T-helper 1 cell (primary cell): ENCODE measurements around the gene C20orf141.
"Not testable (repeated sequence)": the region's sequence is repeated elsewhere in the genome, so short reads cannot be mapped to it uniquely, and the experiment has no call there.

Source experiments
- DNase-seq, 5 donors: peaks; one replicate each; pipeline ENCODE4 v3.0.0-alpha.2; 2012 to 2020

C20orf141 gene

DNA sequence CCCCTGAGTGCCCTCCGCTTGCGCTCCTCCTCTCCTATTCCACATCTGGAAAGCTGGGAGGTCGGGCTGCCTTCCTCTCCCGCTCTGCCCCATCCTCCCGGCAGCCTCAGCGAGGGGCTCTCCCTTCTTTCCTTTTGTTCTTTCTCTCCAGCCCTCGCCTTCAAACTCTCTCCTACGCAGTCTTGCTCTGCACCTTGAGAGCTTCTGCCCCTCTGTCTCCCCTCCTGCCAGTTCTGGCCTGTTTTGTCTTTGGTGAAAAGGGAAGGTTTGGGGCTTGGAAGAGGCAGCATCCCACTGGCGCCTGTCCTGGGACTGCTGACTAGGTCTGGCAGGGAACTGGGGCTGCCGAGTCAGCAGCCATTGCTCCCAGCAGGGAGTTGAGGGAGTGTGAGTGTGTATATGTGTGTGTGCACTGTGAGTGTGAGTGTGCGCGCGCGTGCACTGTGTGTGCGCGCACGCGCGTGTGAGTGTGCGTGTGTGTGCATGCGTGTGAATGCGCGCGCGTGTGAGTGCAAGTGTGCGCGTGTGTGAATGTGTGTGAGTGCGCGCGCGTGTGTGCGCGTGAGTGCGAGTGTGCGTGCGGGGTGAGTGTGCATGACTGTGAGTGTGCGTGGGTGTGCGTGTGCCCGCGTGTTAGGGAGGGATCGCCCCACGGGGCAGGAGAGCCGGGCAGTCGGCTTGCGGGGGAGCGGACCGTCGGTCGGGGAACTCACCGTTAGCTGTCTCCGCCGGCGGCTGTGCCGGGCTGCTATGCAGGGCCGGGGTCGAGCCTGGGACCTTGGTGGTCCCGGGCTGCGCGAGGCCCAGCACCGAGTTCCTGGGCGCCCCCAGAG lies 14.9 kb upstream of the C20orf141 start:
- DNase-seq: no peak

DNA sequence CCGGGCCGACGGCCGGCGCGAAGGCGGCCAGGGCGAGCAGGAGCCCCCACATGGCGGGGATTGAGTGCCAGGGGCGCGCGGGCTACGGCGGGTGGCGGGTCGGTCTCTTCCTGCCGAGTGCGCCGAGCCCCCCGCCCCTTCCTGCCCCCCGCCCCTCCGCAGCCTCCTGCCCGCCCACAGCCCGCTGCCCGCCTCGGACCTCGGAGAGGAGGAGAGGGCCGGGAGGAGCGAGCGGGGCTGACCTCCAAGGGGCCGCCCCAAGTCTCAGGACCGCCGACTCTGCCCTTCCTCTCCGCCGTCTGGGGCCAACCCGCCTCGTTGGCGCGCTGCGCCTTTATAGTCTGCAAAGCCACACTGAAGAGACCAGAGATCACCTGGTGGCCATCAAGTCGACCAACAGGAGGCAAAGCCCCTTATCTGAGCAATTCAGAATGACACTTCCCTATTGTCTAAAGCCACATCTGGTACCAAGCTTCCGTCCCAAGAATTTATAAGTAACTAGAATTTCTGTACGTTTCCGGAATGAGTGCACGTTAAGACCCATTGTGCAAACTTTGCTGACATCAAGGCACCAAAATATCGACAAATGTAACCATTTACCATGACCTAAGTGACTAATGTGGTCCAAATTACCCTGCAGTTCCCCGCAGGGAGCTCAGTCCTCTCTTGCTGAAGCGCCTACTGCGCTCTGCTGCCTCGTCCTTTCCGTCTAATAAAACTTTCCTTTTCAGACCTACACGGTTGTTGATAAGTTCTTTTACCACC lies 14.1 kb upstream of the C20orf141 start, which contains the start of gene CPXM1:
Gene CPXM1, minus strand, starts transcription at position 107 of the 765 bp plus-strand sequence. Its CDS starts 55 bp downstream, at position 52.
- DNase-seq: no peak

DNA sequence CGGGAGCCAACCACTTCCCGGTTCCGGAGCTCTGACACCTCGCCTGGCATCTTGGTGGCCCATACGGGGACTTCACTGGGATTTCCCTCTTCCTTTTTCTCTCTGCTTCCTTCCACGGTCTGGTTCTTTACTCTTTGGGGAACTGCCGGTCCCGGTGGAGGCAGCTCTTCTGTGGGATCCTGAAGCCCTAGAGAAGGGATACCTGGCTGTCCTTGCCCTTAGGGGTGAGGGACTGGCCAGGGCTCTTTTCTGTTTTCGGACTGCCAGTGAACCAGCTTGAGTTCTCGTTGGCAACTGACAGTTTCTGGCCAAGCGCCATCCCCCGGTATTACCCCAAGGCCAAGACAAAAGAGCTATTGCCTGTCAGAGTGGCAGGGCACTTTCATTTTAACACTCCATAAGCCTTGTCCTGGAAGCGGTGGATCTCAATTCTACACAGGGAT lies 13.5 kb upstream of the C20orf141 start:
- DNase-seq: no peak

DNA sequence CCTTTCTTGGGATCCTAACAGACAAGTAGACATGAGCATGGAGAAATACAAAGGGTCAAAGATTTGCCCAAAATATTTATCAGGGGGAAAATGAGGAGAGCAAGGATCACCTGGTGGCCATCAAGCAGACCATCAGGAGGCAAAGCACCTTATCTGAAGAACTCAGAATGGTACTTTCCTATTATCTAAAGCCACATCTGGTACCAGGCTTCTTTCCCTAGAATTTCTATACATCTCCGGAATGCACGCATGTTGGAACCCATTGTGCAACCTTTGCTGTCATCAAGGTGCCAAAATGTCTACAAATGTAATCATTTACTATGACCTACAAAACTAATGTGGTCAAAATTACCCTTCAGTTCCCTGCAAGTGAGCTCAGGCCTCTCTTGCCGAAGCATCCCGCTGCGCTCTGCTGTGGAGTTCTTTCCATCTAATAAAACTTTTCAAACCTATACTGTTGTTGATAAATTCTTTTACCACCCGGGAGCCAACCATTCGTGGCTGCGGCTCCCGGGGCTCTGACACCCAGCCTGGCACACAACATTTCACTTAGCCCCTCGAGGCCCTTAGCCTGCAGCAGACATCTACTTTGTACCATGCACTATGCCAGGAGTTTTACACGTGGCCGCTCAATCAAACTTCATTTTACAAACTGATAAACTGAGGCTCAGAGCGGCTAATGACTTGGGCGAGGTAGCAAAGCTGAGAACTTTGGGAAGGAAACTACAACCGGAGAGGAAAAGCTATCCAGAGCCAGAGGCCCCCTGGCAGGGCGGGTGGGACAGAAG lies 10.6 kb upstream of the C20orf141 start:
- DNase-seq: no peak

DNA sequence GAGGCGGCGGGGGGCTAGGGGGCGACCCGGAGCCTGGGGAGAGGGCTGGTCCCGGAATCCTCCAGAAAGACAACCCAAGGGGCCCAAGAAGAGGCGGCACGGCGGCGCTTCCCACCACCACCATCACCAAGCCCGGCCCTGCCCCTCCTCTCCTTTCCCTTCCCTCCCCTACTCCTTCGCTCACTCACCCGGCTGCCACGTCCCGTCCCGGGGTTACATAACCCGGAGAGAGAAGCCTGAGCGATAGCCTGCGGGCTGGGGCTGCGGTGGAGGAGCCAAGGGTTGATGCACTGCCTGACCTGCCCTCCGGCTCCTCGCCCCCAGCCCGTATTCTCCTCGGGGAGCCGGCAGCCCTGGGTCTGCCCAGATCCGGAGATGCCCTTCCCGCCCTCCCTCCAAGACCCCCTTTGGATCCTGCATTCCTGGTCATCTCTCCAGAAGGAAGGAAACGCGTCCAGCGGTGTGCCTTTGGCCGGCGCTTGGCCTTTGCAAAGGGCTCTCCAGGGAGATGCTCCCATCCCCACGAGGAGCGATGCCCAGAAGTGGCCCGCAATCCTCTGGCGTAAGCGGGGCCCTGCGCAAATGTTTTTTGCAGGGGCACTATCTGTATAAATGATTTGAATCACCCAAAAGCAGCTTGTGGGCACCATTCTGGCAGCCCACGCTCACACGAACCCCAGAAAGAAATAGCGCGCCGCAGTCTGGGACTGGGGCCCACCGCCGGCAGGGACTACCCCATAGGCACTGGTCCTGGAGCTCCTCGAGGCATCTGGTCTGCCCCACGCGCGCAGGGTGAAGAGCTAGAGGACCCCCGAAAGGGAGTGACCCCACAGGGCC lies 9.7 kb upstream of the C20orf141 start:
- no peak for DNase-seq

DNA sequence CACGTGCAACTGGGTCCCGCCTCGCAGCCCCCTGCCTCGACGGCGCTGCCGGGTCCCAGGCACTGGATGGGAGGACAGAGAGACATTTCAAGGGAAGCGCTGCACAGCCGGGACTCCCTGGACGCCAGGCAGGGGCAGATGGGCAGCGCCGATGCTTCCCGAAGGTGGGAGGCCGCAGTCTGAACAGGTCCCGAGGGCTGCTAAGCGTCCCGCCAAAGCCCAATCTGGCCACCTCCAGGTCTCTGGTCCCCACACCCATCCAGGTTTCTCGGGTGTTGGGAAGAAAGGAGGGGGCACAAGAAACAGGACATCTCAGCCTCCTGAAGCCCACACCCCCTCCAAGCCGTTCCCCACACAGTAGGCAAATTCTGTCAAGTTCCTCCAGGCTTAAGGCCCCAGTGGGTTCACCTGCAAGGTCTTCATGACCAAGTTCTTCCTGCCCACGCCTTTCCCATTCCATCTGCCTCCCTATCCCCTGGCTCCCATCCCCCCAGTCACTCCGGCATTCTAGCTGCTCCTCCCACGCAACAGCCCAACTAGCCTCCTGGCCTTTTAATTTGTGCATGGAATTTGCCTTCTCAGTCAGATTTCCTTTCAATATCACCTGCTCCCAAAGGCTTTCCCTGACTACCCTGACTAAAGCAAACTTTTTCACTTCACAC lies 9.0 kb upstream of the C20orf141 start:
- DNase-seq: no peak

DNA sequence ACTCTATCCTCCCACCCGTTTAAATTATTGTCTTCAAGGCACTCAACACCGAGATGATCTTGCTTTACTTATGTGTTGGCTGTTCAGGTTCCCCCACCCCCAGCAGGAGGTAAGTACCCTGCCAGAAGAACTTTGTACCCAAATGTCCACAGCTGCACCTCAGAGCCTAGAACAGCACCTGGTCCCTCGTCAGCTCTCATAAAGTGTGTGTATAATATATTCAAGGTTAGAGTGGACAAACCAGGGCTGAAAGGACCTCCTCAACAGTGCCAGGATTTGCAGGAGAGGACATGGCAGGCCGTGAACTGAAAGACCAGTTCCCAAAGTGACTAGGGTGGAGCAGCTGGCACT lies 8.5 kb upstream of the C20orf141 start:
- no peak for DNase-seq

DNA sequence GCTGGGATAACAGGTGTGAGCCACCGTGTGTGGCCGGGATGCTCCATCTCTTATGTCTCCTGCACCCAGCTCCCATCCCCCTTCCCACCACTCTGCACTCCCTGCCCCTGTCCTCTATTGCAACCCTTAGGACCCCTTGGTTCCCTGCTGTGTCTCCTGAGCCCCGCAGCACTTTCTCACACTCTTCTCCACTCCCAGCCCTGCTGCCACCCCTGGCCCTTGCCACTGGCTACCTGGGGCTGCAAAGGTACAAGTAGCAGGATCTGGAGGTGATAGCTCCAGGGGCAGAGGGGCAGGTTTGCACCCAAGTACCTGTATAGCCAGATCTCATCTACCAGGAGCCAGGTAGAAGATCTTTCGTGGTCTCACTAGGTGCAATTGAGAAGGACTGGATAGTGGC lies 7.8 kb upstream of the C20orf141 start:
- DNase-seq: no peak

DNA sequence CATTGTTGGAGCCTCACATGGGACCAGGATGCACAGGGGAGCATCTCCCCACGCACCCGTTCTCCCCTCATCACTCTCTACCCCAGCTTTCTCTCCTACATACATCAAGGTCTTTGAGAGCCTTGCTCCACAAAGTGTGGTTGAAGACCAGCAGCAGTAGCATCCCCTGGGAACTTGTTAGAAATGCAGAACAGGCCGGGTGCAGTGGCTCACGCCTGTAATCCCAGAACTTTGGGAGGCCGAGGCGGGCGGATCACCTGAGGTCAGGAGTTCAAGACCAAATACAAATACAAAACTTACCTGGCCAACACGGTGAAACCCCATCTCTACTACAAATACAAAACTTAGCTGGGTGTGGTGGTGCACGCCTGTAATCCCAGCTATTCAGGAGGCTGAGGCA lies 6.9 kb upstream of the C20orf141 start:
- DNase-seq: not testable (repeated sequence)

DNA sequence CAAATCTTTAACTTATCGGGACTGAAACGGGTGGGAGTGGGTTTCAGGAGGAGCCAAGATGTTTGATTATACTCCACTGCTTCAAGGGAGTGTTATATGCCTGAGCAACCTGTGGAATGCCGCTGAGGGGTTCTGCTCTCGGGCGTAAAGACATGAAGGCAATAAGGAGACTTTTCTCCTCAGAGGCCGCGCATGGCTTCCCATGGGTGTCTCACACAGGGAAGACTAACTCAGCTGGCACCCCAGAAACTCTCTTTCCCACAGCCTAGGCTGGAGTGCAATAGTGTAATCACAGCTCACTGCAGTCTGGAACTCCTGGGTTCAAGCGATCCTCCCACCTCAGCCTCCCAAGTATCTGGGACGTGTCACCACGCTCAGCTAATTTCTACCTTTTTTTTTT lies 5.1 kb upstream of the C20orf141 start:
- no peak for DNase-seq

DNA sequence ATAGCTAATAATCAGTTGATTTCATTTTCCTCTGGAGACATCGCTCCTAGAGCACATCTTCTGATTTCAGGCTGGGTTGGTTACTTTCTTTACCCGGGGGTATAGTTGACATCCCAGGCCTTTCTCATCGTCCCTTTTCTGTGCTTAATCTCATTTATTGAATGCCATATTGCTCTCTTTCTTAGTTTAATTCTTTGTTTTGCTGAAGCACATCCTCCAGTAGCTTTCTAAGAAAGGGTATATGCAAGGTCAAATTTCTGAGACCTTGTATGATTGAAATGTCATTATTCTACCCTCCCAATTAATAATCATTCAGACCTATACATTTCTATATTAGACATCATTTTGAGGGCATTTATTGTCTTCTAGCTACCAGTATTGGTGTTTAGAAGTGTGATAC lies 2.6 kb upstream of the C20orf141 start:
- DNase-seq: no peak

DNA sequence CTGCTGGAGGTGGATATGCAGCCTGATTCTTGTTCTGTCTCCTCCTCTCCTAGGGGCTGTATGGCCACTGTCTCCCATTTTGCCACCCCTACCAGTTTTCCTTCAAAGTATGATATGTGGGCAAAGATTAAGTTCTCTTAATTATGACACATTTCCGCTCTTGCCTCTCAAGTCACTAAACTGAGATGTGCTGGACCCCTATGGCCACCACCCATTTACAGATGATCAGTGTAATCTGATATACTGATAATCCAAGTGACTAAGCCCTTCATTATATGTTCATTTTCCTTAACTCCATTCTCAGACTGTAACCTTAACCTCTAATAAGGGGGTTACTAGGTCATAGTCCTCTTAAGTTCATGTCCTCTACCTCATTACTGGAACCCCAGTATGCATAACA lies 711 bp upstream of the C20orf141 start:
- DNase-seq: no peak

DNA sequence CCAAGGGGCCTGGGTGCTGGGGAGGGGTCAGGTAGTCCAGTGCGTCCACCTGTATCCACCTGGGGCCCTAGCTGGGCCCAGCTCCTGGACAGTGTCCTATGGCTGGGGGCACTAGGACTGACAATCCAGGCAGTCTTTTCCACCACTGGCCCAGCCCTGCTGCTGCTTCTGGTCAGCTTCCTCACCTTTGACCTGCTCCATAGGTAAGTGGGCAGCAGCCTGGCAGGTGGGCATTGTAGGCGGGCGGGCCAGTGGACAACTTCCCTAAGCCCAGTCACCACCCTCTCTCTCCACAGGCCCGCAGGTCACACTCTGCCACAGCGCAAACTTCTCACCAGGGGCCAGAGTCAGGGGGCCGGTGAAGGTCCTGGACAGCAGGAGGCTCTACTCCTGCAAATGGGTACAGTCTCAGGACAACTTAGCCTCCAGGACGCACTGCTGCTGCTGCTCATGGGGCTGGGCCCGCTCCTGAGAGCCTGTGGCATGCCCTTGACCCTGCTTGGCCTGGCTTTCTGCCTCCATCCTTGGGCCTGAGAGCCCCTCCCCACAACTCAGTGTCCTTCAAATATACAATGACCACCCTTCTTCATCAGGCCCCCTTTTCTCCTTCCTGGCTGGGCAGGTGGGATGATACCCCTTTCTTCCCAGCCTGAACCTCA lies 584 bp downstream of the C20orf141 start:
- no peak for DNase-seq

DNA sequence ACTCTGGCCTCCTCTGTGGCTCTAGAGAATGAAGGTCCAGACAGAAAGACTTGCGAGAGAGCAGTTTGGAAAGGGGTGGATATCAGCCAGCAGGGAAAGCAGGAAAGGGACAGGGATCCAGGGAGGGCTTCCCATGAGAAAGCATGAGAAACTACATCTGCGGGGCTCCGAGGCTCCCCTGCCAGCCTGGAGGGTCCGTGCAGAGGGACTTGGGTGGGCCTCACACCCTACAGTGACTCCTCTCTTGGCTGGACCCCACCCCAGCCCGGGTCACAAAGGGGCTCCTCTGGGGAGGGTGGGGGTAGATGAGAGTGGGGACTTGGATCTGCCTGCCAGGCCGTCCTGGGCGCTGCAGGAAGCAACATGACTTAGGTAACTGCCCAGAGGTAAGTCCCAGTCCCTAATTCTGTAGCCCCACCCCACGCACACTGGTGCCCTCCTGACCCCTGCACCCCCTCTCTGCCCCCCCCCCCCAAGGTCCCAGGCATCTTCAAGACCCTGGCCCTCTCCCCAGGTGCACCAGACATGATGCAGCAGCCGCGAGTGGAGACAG lies 1.3 kb downstream of the C20orf141 start, which contains the start of gene TMEM239:
Gene TMEM239, plus strand, starts transcription at position 335 of the 553 bp plus-strand sequence. Its CDS starts 191 bp downstream, at position 526.
- DNase-seq: no peak

DNA sequence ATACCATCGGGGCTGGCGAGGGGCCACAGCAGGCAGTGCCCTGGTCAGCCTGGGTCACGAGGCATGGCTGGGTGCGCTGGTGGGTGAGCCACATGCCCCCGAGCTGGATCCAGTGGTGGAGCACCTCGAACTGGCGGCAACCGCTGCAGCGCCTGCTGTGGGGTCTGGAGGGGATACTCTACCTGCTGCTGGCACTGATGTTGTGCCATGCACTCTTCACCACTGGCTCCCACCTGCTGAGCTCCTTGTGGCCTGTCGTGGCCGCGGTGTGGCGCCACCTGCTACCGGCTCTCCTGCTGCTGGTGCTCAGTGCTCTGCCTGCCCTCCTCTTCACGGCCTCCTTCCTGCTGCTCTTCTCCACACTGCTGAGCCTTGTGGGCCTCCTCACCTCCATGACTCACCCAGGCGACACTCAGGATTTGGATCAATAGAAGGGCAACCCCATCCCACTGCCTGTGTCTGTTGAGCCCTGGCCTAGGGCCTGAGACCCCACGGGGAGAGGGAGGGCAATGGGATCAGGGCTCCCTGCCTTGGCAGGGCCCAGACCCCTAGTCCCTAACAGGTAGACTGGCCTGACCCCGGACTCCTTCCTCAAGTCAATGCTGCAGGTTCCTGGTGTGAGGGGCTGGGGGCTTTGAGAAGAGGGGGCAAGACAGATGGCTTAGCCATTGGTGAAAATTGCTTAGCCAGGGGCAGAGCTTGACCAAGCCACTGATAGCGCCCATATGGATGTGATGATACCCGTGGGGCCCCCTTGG lies 2.0 kb downstream of the C20orf141 start:
- DNase-seq: no peak

DNA sequence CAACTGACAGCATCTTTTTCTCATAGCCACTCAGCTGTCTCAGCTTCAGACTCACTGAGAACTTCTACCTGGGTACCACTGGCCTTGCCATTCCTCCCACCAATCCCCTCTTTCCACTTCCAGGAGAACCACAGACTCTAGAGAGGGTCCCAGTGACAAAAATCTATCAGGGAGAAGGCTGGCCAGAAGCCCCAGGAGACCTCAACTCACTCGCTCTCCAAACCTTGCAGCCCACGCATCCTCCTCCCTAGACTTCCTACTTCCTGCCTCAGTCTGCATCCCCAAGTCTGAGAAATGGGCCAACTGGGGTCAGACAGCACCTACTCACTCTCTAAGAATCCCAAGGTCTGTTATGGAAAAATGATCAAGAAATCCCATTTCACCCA lies 2.5 kb downstream of the C20orf141 start:
- no peak for DNase-seq

DNA sequence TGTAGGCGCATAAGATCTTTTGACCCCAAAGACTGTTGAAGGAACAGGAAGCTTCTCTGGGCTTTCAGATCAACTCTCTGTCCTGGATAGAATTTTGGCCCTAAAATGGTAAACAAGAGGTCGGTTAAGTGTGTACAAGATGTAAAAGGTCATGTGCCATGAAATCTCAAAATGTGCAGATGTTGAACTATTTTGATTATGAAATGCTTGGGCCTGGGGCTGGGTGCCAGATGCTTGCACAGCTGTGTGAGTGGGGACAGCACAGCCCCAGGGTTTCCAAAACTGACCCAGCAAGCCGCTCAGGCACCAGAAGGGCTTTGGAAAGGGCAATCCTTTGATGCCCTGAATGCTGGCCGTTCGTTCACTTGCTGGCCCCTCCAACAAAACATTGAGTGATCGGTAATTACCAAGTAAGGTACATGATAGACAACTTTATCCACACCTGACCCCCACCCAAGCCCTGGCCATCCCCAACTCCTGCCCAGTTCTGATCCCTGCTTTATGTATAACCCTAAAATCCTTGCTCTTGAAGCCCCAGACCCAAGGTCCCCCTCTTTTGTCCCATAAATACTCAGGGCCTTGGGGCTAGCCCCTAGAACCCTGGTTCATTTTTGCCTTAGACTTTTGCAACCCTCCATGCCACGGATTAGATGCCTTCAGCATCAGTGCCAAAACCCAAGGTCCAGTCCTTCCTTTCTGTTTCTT lies 3.3 kb downstream of the C20orf141 start:
- DNase-seq: no peak

DNA sequence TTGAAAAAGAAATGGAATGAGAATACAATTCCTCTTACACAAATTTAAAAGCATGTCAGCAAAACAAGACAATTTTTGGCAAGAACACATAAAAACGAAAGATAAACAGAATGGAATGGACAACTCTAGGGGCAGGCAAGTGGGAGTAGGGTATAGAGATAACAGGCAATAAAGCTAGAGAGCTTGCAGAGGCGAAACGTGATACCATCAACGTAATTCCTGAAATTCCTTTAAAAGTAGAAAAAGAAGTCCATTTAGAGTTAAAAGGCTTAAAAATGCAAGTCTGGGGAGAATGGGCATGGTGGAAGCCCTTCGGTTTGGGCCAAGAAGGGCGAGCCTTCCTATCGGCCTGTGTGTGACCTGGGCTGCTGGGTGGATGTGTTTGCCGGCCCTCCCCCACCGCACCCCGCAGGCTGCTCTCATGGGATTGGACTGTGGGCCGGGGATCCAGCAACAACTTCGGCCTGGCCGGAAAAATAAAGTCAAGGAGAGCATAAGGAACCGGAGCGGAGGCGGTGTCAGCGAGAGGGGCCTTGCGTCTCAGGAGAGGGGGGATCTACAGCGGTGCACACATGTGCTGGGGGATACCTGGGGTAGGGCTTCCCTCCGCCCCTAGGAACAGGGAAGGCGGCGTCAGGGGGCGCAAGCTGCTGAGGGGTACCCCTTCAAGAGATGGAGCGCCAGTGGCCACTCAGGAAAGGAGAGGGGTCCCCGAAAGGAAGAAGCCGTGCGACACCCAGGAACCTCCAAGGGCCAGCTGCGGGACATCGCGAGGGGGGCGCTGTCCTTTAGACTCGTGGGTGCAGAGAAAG lies 5.5 kb downstream of the C20orf141 start:
- DNase-seq: no peak
